DOHH2 (cell line): Measurements from ENCODE around the gene SAG.

Source experiments
- EZH2phosphoT487 ChIP-seq: fragments of 200-600 bp; sonication (generic); IDR thresholded peaks from 2 replicates; pipeline ENCODE4 v1.6.1; 2017; ENCODE audit warnings: borderline replicate concordance, mild to moderate bottlenecking, antibody characterized with exemption, low read length, moderate library complexity, mixed read lengths
- TF ChIP-seq, protein P1 (sequence below): fragments of 200-600 bp; sonication (generic); IDR thresholded peaks from one replicate; pipeline ENCODE4 v1.5.1; 2014; ENCODE audit warnings: antibody characterized with exemption, mild to moderate bottlenecking, low read depth, low read length; ENCODE audit not compliant: poor library complexity, severe bottlenecking

DNA sequence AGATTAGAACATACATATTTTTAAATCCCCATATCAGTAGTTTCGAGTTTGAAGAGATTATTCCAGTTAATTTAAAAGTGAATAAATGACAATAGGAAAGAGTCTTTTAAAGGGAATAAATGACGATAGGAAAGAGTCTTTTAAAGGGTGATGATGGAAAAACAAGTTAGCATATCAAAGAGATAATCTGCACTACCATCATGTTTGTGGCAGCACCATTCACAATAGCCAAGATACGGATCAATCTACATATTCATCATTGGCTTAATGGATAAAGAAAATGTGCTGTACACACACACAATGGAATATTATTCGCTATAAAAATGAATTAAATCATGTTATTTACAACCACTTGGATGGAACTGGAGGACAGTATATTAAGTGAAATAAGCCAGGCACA lies 41.1 kb upstream of the SAG start:
- TF ChIP-seq, protein P1, sequence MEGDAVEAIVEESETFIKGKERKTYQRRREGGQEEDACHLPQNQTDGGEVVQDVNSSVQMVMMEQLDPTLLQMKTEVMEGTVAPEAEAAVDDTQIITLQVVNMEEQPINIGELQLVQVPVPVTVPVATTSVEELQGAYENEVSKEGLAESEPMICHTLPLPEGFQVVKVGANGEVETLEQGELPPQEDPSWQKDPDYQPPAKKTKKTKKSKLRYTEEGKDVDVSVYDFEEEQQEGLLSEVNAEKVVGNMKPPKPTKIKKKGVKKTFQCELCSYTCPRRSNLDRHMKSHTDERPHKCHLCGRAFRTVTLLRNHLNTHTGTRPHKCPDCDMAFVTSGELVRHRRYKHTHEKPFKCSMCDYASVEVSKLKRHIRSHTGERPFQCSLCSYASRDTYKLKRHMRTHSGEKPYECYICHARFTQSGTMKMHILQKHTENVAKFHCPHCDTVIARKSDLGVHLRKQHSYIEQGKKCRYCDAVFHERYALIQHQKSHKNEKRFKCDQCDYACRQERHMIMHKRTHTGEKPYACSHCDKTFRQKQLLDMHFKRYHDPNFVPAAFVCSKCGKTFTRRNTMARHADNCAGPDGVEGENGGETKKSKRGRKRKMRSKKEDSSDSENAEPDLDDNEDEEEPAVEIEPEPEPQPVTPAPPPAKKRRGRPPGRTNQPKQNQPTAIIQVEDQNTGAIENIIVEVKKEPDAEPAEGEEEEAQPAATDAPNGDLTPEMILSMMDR = no peak
- no peak for TF ChIP-seq EZH2phosphoT487
